ENCODE results near the gene PRKCZ.
A peak's percentile ranks its signal among the peaks of the same experiment; 100 is the strongest.

The PRKCZ gene

DNA sequence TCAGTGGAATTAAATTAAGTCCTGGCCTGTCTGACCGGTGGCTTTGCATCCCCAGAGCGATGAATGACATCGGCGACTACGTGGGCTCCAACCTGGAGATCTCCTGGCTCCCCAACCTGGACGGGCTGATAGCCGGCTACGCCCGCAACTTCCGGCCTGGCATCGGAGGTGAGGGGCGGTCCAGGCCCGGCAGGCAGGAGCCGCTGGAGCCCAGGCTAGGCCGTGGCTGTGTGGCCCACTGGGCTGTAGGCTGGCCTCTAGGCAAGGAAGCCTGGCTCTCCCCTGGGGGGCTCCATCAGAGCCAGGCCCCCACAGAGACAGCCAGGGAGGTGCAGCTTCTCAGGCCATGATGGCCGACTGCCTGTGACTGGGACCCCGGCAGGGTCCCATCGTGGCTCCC, 25.3 kb upstream of the PRKCZ start:
- FAIRE-seq = no peak

GRCh38 chr1:2025491-2025981, 24.7 kb upstream of the PRKCZ start:
- FAIRE-seq (no peak), DNase-seq (ENCODE audit: low spot score) (no peak)

More for the DNA sequence above, 25.3 kb upstream of the PRKCZ start:
- no peak for DNase-seq (ENCODE audit: low spot score)

DNA sequence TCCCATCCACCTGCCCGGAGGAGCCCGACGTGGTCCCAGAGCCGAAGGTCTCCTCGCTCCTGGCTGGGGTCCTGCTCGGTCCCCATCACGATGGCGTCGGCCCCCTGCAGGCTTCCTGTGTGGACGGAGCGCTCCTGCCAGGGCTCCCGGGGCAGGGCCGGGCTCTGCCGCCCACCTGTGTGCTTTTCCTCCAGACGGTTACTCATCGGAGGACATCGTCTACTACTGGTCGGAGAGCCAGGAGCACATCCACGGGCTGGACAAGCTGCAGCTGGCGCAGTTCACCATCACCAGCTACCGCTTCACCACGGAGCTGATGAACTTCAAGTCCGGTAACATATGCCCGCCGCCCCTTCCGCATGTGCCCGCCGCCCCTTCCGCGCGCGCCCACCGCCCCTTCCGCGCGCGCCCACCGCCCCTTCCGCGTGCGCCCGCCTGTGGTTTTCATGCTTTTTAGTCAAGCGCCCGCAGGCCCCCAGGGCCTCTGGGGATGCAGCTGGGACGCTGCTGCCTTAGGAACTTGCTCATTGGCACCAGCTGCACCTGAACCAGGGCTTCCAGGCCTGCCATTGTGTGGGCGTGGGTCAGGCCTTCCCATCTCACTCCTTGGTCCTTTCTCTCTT, 22.1 kb upstream of the PRKCZ start:
- no peak for DNase-seq (ENCODE audit: low spot score)
- no peak for FAIRE-seq

- FAIRE-seq (no peak), DNase-seq (ENCODE audit: low spot score) (no peak)
Measured at GRCh38 chr1:2028870-2029560, 21.2 kb upstream of the PRKCZ start.

DNA sequence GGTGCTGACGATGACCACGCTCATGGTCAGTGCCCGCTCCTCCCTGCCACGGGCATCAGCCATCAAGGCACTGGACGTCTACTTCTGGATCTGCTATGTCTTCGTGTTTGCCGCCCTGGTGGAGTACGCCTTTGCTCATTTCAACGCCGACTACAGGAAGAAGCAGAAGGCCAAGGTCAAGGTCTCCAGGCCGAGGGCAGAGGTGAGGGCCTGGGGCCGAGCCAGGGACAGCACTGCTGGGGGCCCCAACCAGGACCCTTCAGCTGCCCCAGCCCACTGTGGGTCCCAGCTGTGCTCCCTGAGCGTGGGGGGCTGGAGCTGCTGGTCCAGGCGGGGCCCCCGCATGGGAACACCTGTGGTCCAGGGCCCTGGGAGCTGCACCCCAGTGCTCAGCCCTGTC, 20.6 kb upstream of the PRKCZ start:
- no peak for DNase-seq (ENCODE audit: low spot score)

DNA sequence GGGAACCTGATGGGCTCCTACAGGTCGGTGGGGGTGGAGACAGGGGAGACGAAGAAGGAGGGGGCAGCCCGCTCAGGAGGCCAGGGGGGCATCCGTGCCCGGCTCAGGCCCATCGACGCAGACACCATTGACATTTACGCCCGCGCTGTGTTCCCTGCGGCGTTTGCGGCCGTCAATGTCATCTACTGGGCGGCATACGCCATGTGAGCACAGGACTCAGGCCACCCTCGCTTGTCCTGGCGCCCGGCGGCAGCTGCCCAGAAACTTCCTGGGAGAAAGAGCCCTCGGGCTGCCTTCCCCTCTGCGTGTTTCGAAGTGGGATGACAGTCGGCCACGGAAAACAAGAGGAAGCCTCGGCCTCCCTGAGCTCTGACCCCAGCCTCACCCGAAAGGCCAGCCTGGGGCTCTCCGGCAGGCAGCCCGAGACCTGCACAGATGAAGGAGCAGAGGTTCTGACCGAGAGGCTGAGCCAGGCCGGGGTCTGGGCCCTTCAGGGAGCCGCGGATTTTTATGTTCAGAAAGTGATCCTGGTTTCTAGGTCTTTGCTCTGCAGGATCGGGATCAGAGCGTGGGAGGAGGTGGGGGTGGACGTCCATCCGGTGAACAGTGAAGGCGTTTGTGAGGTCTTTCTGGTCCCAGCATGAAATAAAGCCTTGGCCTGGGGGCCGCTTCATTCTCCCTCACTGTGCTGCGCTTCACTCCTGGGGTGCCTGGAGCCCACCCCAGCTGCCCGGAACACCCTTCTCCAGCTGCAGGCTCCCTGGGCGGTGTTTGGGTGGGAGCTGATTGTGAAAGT, 19.9 kb upstream of the PRKCZ start:
- FAIRE-seq = no peak
- DNase-seq (ENCODE audit: low spot score) = no peak

More for the DNA sequence above, 20.6 kb upstream of the PRKCZ start:
- FAIRE-seq = no peak

DNA sequence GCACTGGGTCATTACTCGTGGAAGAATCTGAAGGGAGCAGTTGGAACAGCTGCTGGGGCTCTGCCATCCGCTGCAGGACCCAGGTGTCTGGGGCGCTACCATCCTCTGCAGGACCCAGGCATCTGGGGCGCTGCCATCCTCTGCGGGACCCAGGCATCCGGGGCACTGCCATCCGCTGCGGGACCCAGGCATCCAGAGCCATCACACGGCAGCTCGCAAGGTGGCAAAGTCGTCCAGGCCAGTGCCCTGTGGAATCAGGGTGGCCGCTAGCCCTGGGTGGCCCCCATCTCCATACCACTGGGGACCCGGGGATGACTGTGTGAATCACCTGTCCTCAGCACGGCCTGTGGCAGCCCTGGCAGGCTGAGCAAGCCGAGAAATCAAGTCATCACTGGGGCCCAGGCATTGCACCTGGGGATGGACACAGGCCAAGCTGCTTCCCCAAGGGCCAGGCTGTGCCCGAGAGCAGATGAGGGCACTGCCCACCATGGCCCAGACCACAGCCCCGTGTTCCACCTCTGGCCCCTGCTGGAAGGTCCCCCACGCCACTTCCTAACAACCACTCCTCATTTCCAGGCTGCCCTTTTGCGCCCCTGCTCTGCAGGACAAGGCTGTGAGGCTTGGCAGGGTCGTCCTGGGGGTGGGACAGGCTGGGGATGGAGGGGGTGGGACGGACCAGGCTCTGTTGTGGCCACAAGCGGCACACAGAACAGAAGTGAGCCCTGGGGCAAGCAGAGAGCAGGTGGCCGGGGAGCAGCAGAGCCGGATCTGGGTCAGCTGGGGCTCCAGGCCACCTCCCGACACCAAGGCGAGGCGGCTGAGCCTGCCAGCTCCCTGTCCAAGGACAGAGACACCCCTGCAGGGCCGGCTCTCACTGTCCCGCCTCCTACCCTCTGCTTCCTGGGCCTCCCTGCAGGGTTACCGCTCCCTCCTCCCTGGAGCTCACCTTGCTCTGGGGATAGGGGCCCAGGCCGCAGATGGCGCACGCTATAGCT, 18.4 kb upstream of the PRKCZ start:
- no peak for FAIRE-seq
- DNase-seq (ENCODE audit: low spot score) = no peak

DNA sequence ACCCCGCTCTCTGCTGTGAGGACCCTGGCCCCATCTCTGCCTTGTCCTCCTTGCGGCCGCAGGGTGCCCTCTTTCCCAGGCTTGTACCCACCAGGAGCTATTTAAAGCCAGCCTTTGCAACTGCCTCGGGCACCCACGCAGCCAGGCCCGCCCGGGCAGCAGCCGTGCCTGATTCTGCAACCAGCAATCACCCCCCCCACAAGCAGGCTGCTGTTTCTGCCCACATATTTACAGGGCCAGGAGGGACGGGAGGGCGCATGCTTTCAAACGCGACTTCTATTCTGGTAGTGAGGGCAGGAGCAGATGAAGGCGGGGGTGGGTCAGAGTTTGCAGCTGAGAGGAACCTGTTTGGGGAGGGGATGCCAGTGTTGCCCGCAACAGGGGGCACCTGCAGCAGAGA, 17.5 kb upstream of the PRKCZ start:
- FAIRE-seq (no peak), DNase-seq (ENCODE audit: low spot score) (no peak)

- DNase-seq (ENCODE audit: low spot score) (no peak), FAIRE-seq (no peak)
Measured at GRCh38 chr1:2033165-2033564, 17.0 kb upstream of the PRKCZ start.

DNA sequence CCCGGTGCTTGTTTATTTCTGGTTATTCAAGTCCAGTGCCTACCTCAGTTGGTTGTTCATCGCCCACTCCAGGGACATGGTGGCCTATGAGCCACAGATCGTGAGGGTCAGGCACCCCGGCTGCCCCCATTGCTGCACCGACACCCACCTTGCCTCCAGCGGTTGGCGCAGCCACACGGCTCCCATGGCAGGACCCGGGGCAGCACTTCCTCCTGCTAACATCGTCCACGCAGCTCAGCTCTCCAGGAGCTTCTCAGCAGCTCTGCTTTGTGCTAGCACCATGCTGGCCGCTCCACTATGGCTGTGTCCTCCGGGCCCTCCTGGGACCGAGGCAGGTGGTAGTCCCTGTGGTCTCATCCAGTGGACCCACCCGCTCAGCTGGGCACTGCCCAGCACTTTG, 13.9 kb upstream of the PRKCZ start:
- DNase-seq (ENCODE audit: low spot score) (no peak), FAIRE-seq (no peak)

- DNase-seq (ENCODE audit: low spot score) = no peak
- FAIRE-seq = no peak
Measured at GRCh38 chr1:2037314-2037979, 12.8 kb upstream of the PRKCZ start.

- no peak for DNase-seq (ENCODE audit: low spot score)
- no peak for FAIRE-seq
Measured at GRCh38 chr1:2038229-2038628, 12.0 kb upstream of the PRKCZ start.

- FAIRE-seq = no peak
- no peak for DNase-seq (ENCODE audit: low spot score)
Measured at GRCh38 chr1:2039251-2039650, 11.0 kb upstream of the PRKCZ start.

- FAIRE-seq (no peak), DNase-seq (ENCODE audit: low spot score) (no peak)
Measured at GRCh38 chr1:2041305-2041704, 8.9 kb upstream of the PRKCZ start.

DNA sequence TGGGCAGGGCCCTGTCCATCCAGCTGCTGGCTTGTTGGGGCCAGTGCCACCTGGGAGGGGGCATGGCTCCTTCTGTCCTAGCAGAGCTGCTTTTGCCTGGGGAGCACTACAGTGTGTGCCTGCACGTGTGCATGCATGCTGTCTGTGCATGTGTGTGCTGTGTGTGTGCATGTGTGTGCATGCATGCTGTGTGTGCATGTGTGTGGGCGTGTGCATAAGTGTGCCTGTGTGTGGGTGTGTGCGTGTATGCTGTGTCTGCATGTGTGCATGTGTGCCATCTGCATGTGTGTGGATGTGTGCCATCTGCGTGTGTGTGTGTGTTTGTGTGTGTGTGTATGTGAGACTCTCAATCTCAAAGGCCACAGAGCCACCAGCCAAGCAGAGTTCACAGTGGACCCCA, 8.3 kb upstream of the PRKCZ start:
- no peak for DNase-seq (ENCODE audit: low spot score)
- peak; percentile 82 for FAIRE-seq

DNA sequence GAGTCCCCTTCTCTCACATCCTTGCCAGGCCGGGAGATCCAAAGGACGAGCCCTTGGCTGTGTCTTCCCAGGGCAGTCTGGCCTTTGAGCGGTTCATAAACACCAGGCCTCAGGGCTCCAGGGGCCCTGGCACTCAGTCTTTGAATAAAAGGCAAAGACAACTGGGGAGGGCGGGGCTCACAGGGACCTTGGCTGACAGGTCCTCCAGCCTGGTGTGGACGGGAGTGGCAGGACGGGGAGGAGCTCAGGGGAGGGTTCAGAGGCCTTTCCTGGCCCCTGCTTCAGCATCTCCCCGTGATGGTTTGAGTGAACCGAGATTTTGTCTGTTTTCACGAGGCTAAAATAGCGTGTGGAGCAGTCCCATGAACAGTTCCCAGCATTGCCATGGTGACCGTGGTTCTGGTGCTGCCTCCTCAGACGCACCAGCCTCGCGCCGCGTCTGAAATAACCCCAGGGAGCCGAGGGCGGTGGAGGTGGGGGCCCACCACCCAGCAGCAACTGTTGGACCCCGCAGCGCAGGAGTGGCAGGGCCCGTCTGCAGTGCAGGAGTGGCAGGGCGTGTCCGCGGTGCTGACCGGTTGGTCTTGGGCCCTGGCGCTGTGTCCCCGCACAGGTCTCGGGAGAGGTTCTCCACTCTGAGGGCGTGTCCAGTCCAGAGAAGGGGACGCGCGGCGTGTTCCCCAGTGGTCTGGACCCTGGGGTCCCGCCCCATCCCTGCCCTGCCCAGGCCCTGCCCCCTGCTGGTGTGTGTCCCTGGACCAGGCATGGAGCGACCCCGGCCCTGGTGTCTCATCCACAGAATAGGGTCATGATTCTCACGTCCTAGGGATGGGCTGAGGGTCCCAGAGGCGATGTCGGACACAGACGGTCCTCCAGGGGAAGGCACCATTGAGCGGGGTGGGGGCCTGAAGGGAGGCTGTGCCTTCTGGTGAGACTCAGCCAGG, 7.1 kb upstream of the PRKCZ start:
- FAIRE-seq = no peak

GRCh38 chr1:2043886-2044285, 6.3 kb upstream of the PRKCZ start:
- FAIRE-seq (no peak), DNase-seq (ENCODE audit: low spot score) (no peak)

More for the DNA sequence above, 7.1 kb upstream of the PRKCZ start:
- DNase-seq (ENCODE audit: low spot score) = no peak

GRCh38 chr1:2044510-2045319, 5.5 kb upstream of the PRKCZ start:
- DNase-seq (ENCODE audit: low spot score) = peak; percentile 77

More at GRCh38 chr1:2044510-2045319, 5.5 kb upstream of the PRKCZ start:
- FAIRE-seq = no peak

All from urothelium cell line (cell line).